ENCODE measurements around the gene SMTNL1.

SMTNL1 gene

GRCh38 chr11:57599381-57599780, 62.0 kb downstream of the SMTNL1 start:
- TF ChIP-seq CTCF (IDR thresholded peaks at IDR 0.05): no peak
- Histone ChIP-seq H3K9me3 (no peaks in the 10 kb centered on the region), H3K4me1 (peaks cover 0 to 28% (median 17%) of the 10 kb centered on the region in 4 donors), H3K36me3 (peaks cover 23 to 38% (median 24%) of the 10 kb centered on the region in 3 donors), H3K4me3 (peak overlapping the region; percentile 71 to 82), H3K27me3 (no peaks in the 10 kb centered on the region), H3K27ac (peak overlapping the region; percentile 97 to 98)
- DNase-seq: no peak
- intact Hi-C loops (cut with DNase I; ENCODE audit: low total_unique reads): loop anchor here (2.0 to 5.0 kb wide), 2 partner anchors 33 to 38 kb away; partner anchors contain the start of gene UBE2L6

Measured in tibial artery (tissue), 4 donors.